HepG2 (cell line): ENCODE results near the gene CNKSR3. TPM values are rescaled to one million over a fixed set of nuclear protein-coding genes. Genes with fewer than 3 reads are reported as not detected.

Experiments used
- ATAC-seq: fragments of 200-7000 bp; cut with Tn5 transposase; 3 replicates; pipeline ENCODE4 v1.9.1; 2020; ENCODE audit warnings: mild to moderate bottlenecking, moderate library complexity
- BruUV-seq: library from RNA; stranded (reverse); fragments of 400-500 nt; replicated peaks from 2 replicates; lab custom pipeline; 2021; lab: Mats Ljungman, UMichigan
- CTCF ChIA-PET: fragments of 300-600 bp; formaldehyde crosslinking; extraction: SDS; loops from one replicate; lab custom pipeline; 2021; ENCODE audit warnings: low total read pairs, inconsistent platforms, low intra/inter-chr PET ratio; lab: Yijun Ruan, JAX
- POLR2A ChIA-PET: fragments of 350-600 bp; sonication (Branson Sonifier 250); formaldehyde crosslinking; loops from one replicate; lab custom pipeline; 2020; ENCODE audit warnings: antibody characterized with exemption, inconsistent platforms; lab: Yijun Ruan, JAX
- DNase-seq: peaks from one replicate; pipeline ENCODE4 v3.0.0-alpha.2; 2015; ENCODE audit warnings: low spot score
- FAIRE-seq: peaks from 3 replicates; lab custom pipeline; 2011; peaks lifted over from hg19 to GRCh38; lab: Jason Lieb, UNC
- H2AFZ ChIP-seq: one replicate; pipeline ENCODE4 v1.6.1; 2011; ENCODE audit warnings: low read length, inconsistent platforms
- H3K27ac ChIP-seq: fragments of 300-600 bp; 3 replicates; pipeline ENCODE4 v1.8.0; 2011; ENCODE audit warnings: mixed run types, mild to moderate bottlenecking, mixed read lengths, low read length, inconsistent platforms; ENCODE audit not compliant: insufficient read depth; ENCODE audit errors: extremely low read length
- H3K27me3 ChIP-seq, 2 experiments: fragments of 200-600 bp in 1 of 2; 2 replicates in 1 of 2; 3 replicates in 1 of 2; pipeline versions ENCODE4 v1.6.0 to v1.8.0; 2011; ENCODE audit warnings: low read length in 2 of 2, mild to moderate bottlenecking in 2 of 2, moderate library complexity in 2 of 2, inconsistent platforms in 1 of 2; ENCODE audit not compliant: insufficient read depth in 2 of 2, control insufficient read depth in 1 of 2
- H3K36me3 ChIP-seq, 2 experiments: fragments of 200-600 bp in 1 of 2; replicated peaks in 1 of 2; 2 replicates in 1 of 2; 3 replicates in 1 of 2; pipeline versions ENCODE4 v1.5.1 to v1.8.0; 2011; ENCODE audit warnings: low read length in 2 of 2, inconsistent platforms in 1 of 2; ENCODE audit not compliant: insufficient read depth in 2 of 2, control insufficient read depth in 1 of 2
- H3K4me1 ChIP-seq: 2 replicates; pipeline ENCODE4 v1.5.1; 2012; ENCODE audit warnings: low read length, inconsistent platforms; ENCODE audit not compliant: insufficient read depth
- H3K4me2 ChIP-seq: 2 replicates; pipeline ENCODE4 v1.6.0; 2011; ENCODE audit warnings: low read depth, low read length, inconsistent platforms
- H3K4me3 ChIP-seq, 3 experiments: fragments of 200-600 bp in 1 of 3; sonication (generic), shearing (Covaris generic) in 1 of 3; replicated peaks in 1 of 3; 2 replicates each; pipeline ENCODE4 v1.5.1; 2011 to 2016; ENCODE audit warnings: low read length in 3 of 3, inconsistent platforms in 2 of 3, low read depth in 2 of 3, mild to moderate bottlenecking in 2 of 3, control low read depth in 1 of 3, mixed read lengths in 1 of 3; ENCODE audit not compliant: insufficient read depth in 1 of 3
- H3K79me2 ChIP-seq: one replicate; pipeline ENCODE4 v1.6.1; 2011; ENCODE audit warnings: low read length, inconsistent platforms; ENCODE audit not compliant: insufficient read depth
- H3K9ac ChIP-seq: 2 replicates; pipeline ENCODE4 v1.6.0; 2011; ENCODE audit warnings: mild to moderate bottlenecking, low read depth, low read length, inconsistent platforms; ENCODE audit not compliant: insufficient read depth
- H3K9me3 ChIP-seq: 2 replicates; pipeline ENCODE4 v1.5.1; 2012; ENCODE audit warnings: mild to moderate bottlenecking, low read length
- H4K20me1 ChIP-seq: 2 replicates; pipeline ENCODE4 v1.6.0; 2011; ENCODE audit warnings: inconsistent platforms, mild to moderate bottlenecking, low read length, moderate library complexity; ENCODE audit not compliant: insufficient read depth
- CEBPB ChIP-seq: IDR thresholded peaks from 2 replicates; pipeline ENCODE4 v1.6.1; 2011; ENCODE audit warnings: low read depth, low read length, improper control_type of control experiment, borderline replicate concordance
- CERS6 ChIP-seq: sonication (generic); formaldehyde crosslinking; IDR thresholded peaks from 2 replicates; pipeline ENCODE4 v1.5.0; 2020; ENCODE audit warnings: missing genetic modification reagents
- FOXP4 ChIP-seq: sonication (generic); formaldehyde crosslinking; IDR thresholded peaks from 2 replicates; pipeline ENCODE4 v1.4.0; 2020; ENCODE audit warnings: missing genetic modification reagents
- KDM4B ChIP-seq: sonication (generic); formaldehyde crosslinking; IDR thresholded peaks from 2 replicates; pipeline ENCODE4 v1.4.0; 2020; ENCODE audit warnings: missing genetic modification reagents
- KDM5B ChIP-seq: sonication (generic); formaldehyde crosslinking; IDR thresholded peaks from 2 replicates; pipeline ENCODE4 v1.4.0; 2020; ENCODE audit warnings: missing genetic modification reagents, mild to moderate bottlenecking, borderline replicate concordance
- NR2C2 ChIP-seq: sonication (generic); formaldehyde crosslinking; IDR thresholded peaks from 2 replicates; pipeline ENCODE4 v1.4.0; 2020; ENCODE audit warnings: missing genetic modification reagents, mild to moderate bottlenecking, moderate library complexity, borderline replicate concordance
- REPIN1 ChIP-seq: sonication (generic); formaldehyde crosslinking; IDR thresholded peaks from 2 replicates; pipeline ENCODE4 v1.8.0; 2022; ENCODE audit warnings: missing genetic modification reagents, low read depth, mild to moderate bottlenecking, borderline replicate concordance
- SRSF4 ChIP-seq: fragments of 200-400 bp; formaldehyde crosslinking; IDR thresholded peaks from one replicate; pipeline ENCODE4 v1.6.1; 2018; ENCODE audit warnings: mild to moderate bottlenecking, low read depth, low read length, moderate library complexity; ENCODE audit not compliant: poor library complexity, severe bottlenecking
- YEATS2 ChIP-seq: sonication (generic); formaldehyde crosslinking; IDR thresholded peaks from 2 replicates; pipeline ENCODE4 v1.4.0; 2020; ENCODE audit warnings: missing genetic modification reagents, borderline replicate concordance
- ZNF333 ChIP-seq: sonication (generic); formaldehyde crosslinking; IDR thresholded peaks from 2 replicates; pipeline ENCODE4 v1.4.0; 2020; ENCODE audit warnings: mild to moderate bottlenecking, missing genetic modification reagents, borderline replicate concordance
- ZNF550 ChIP-seq: sonication (generic); formaldehyde crosslinking; IDR thresholded peaks from 2 replicates; pipeline ENCODE4 v1.4.0; 2020; ENCODE audit warnings: mild to moderate bottlenecking, missing genetic modification reagents, borderline replicate concordance
- ZNF644 ChIP-seq: IDR thresholded peaks from 2 replicates; pipeline ENCODE4 v1.6.1; 2016; ENCODE audit warnings: low read depth
- WGBS: methylation state at CpG from one replicate; pipeline ENCODE4 v1.1.6; 2017; ENCODE audit warnings: low lambda C conversion rate; 5-methylcytosine and 5-hydroxymethylcytosine counted together
- in situ Hi-C: cut with HindIII; loops from 2 replicates; pipeline ENCODE4 v1.10.0; 2017; ENCODE audit warnings: low pct_unique_long_range_greater_than_20kb; ENCODE audit not compliant: extremely low pct_ligation_motif_present
- intact Hi-C: fragments of 100-400 bp; cut with micrococcal nuclease; formaldehyde crosslinking; loops from one replicate; pipeline ENCODE4 v1.10.0; 2022; ENCODE audit not compliant: unreplicated experiment
- polyA plus RNA-seq, 8 experiments: library from polyadenylated mRNA; depleted of rRNA in 3 of 8; stranded (reverse) in 7 of 8; unstranded in 1 of 8; fragments of >200 nt; fragmentation: Illumina TruSeq in 4 of 8; extraction: Trizol in 4 of 8; gene quantifications; 2 replicates each; pipeline versions ENCODE4 v1.2.1 to v1.2.3, GENCODE V29; 2011 to 2016; ENCODE audit warnings: low read depth in 4 of 8, missing spikeins in 1 of 8, mixed read lengths in 1 of 8; ENCODE audit not compliant: insufficient read depth in 1 of 8
- total RNA-seq, 5 experiments: library from RNA; depleted of rRNA; stranded (reverse); fragments of >200 nt; fragmentation: Illumina TruSeq; extraction: Trizol; gene quantifications; 2 replicates each; pipeline ENCODE4 v1.2.3, GENCODE V29; 2016; ENCODE audit warnings: low read depth in 1 of 5
- TF ChIP-seq, protein P1 (sequence below): sonication (generic); formaldehyde crosslinking; IDR thresholded peaks from 2 replicates; pipeline ENCODE4 v1.4.0; 2020; ENCODE audit warnings: missing genetic modification reagents

The CNKSR3 gene
- total and polyA plus RNA-seq, 2 of the 13 experiments (the other 11 are each of a cell fraction or from before 2014, with no cell fraction given) = 9.2 to 38.6 TPM

- POLR2A ChIA-PET = interaction anchor here (1.1 to 1.7 kb wide), 2 partner anchors 10 to 41 kb away, joined by 3 to 5 read pairs; partner anchors contain the start of gene CNKSR3
- FAIRE-seq = no peak
- TF ChIP-seq, protein P1, sequence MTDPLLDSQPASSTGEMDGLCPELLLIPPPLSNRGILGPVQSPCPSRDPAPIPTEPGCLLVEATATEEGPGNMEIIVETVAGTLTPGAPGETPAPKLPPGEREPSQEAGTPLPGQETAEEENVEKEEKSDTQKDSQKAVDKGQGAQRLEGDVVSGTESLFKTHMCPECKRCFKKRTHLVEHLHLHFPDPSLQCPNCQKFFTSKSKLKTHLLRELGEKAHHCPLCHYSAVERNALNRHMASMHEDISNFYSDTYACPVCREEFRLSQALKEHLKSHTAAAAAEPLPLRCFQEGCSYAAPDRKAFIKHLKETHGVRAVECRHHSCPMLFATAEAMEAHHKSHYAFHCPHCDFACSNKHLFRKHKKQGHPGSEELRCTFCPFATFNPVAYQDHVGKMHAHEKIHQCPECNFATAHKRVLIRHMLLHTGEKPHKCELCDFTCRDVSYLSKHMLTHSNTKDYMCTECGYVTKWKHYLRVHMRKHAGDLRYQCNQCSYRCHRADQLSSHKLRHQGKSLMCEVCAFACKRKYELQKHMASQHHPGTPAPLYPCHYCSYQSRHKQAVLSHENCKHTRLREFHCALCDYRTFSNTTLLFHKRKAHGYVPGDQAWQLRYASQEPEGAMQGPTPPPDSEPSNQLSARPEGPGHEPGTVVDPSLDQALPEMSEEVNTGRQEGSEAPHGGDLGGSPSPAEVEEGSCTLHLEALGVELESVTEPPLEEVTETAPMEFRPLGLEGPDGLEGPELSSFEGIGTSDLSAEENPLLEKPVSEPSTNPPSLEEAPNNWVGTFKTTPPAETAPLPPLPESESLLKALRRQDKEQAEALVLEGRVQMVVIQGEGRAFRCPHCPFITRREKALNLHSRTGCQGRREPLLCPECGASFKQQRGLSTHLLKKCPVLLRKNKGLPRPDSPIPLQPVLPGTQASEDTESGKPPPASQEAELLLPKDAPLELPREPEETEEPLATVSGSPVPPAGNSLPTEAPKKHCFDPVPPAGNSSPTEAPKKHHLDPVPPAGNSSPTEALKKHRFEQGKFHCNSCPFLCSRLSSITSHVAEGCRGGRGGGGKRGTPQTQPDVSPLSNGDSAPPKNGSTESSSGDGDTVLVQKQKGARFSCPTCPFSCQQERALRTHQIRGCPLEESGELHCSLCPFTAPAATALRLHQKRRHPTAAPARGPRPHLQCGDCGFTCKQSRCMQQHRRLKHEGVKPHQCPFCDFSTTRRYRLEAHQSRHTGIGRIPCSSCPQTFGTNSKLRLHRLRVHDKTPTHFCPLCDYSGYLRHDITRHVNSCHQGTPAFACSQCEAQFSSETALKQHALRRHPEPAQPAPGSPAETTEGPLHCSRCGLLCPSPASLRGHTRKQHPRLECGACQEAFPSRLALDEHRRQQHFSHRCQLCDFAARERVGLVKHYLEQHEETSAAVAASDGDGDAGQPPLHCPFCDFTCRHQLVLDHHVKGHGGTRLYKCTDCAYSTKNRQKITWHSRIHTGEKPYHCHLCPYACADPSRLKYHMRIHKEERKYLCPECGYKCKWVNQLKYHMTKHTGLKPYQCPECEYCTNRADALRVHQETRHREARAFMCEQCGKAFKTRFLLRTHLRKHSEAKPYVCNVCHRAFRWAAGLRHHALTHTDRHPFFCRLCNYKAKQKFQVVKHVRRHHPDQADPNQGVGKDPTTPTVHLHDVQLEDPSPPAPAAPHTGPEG = no peak
- peak; percentile 39; the same call in 1 of the 2 replicates for TF ChIP-seq NR2C2 (CRISPR knock-in tag)
- 0 out of 2 replicates have a peak, but pooled peaks have one; percentile 50 for TF ChIP-seq ZNF644 (CRISPR knock-in tag)
- no peak for TF ChIP-seq SRSF4
- no peak for TF ChIP-seq KDM4B (CRISPR knock-in tag)
- TF ChIP-seq FOXP4 = peak; percentile 34; the same call in 1 of the 2 replicates
- no peak for TF ChIP-seq REPIN1 (CRISPR knock-in tag)
- TF ChIP-seq KDM5B = no peak
- no peak for TF ChIP-seq ZNF550 (CRISPR knock-in tag)
- no peak for TF ChIP-seq YEATS2 (CRISPR knock-in tag)
- no peak for TF ChIP-seq CERS6
- no peak for TF ChIP-seq ZNF333 (CRISPR knock-in tag)
- peak; percentile 51; the same call in 1 of the 2 replicates for TF ChIP-seq CEBPB
Observed at GRCh38 chr6:154469306-154469935, 41.1 kb downstream of the CNKSR3 start.

More at GRCh38 chr6:154469306-154469935, 41.1 kb downstream of the CNKSR3 start:
- Histone ChIP-seq H3K9me3 (peaks cover 4% of the 10 kb centered on the region; the same call in 1 of the 2 replicates), H3K9ac (no peak overlapping the region), H3K79me2 (peaks cover 67% of the 10 kb centered on the region), H3K36me3 (peaks cover 0 to 3% of the 10 kb centered on the region in 2 experiments; a peak in 3 of 5 replicates), H2AFZ (no peak overlapping the region), H3K4me1 (peaks cover 20% of the 10 kb centered on the region), H3K4me3 (no peak overlapping the region), H4K20me1 (peaks cover 8% of the 10 kb centered on the region; the same call in 1 of the 2 replicates), H3K27ac (peak overlapping the region; percentile 17), H3K4me2 (no peak overlapping the region), H3K27me3 (no peaks in the 10 kb centered on the region)
- no peak for DNase-seq
- ATAC-seq = peak; percentile 43; the same call in 2 of the 3 replicates
- intact Hi-C loops = no loop called here
- in situ Hi-C loops = no loop called here
- CTCF ChIA-PET = no interaction called here
- WGBS = 96% methylated on average over 4 of the region's 4 CpGs
- no TSS peak for BruUV-seq
